Superior temporal gyrus (tissue), 1 donor: ENCODE results near the gene NEDD8.

Source experiments
- DNase-seq: peaks from one replicate; pipeline ENCODE4 v3.0.0-alpha.2; 2016; ENCODE audit errors: extremely low spot score

NEDD8 gene

GRCh38 chr14:24179961-24180796 is 52.0 kb downstream of the NEDD8 start:
- peak; percentile 80 for DNase-seq

DNA sequence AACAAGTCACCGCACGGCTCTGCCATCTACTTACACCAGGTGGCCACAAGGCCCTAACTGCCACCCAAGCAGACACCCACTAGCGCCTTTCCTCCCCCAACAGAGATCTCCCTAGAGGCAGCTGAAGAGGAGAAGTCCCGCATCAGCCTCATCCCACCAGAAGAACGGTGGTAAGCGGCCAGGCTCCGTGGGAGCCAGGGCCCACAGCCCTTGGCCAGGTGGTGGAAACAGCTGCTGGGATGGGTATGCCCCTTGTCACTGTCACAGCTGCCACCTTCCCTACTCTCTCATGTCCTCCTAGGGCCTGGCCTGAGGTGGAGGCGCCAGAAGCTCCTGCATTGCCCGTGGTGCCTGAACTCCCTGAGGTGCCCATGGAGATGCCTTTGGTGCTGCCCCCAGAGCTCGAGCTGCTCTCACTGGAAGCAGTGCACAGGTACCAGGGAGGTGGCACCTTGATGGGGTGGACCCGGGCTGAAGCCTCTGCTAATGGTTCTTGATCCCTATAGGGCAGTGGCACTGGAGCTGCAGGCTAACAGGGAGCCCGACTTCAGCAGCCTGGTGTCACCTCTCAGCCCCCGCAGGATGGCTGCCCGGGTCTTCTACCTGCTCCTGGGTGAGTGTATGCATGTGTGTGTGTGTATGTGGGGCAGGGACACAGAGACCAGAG is 52.7 kb downstream of the NEDD8 start:
- DNase-seq: no peak

DNA sequence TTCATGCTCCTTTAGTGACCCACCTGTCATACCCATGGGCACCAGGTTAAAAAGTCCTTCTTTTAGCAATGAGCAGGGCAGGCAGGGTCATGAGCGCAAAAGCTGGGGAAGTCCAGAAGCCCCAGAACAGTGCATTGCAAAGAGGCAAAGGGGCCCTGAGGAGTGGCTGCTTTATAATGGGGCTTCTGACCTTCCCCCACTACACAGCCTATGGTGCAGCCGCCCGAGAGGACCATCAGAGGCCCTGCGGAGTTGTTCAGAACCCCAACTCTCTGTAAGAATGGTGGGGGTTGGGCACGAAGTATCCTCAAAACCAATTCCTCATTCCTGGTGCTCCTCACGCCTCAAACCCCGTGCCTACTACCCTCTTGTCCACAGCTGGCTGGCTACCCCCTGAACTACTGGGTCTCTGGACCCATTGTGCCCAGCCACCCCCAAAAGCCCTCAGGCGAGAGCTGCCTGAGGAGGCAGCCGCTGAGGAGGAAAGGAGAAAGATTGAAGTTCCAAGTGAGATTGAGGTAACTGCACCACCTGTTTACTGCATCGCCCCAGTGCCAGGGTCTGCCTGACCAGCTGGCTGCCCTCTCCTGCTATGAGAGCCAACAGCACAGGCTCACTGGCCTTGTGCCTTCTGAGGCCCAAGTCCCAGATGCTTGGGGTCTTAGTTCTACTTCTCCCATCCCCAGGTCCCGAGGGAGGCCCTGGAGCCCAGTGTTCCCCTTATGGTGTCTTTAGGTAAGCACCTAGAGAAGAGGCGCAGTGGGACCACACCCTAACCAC is 53.6 kb downstream of the NEDD8 start:
- DNase-seq: no peak

- no peak for DNase-seq
These were observed 54.3 kb downstream of the NEDD8 start for GRCh38 chr14:24177891-24178290.

- no peak for DNase-seq
These were observed 54.9 kb downstream of the NEDD8 start for GRCh38 chr14:24177041-24177825.

DNA sequence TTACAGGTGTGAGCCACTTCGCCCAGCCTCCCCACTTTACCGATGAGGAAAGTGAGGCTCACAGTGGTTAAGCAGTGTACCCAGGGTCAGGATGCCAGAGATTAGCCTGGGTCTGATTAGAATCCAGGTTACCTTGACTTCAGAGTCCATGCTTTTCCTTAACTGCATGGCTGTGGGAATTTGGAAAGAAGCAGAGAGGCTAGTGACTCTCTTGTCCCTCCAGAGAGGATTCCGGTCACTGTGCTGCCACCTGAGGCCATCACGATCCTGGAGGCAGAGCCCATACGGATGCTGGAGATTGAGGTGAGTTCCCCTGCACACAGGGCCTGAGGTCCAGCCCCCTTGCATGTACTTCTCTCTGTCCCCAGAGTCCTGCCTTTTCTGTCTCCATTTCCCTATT is 55.6 kb downstream of the NEDD8 start:
- DNase-seq: no peak

DNA sequence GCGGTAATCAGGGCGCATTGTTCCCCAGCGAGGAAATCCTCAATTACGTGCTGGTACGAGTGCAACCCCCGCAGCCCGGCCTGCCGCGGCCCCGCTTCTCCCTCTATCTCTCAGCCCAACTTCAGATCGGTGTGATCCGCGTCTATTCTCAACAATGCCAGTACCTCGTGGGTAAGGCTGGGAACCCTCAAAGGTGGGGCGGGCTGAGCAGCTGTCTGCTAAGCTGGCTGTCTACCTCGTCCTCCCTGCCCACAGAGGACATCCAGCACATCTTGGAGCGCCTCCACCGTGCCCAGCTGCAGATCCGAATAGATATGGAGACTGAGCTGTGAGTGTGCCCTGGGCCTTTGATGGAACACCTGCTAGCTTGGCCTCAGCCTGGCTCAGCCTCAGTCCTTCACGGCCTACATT is 59.3 kb downstream of the NEDD8 start:
- DNase-seq: peak; percentile 22

DNA sequence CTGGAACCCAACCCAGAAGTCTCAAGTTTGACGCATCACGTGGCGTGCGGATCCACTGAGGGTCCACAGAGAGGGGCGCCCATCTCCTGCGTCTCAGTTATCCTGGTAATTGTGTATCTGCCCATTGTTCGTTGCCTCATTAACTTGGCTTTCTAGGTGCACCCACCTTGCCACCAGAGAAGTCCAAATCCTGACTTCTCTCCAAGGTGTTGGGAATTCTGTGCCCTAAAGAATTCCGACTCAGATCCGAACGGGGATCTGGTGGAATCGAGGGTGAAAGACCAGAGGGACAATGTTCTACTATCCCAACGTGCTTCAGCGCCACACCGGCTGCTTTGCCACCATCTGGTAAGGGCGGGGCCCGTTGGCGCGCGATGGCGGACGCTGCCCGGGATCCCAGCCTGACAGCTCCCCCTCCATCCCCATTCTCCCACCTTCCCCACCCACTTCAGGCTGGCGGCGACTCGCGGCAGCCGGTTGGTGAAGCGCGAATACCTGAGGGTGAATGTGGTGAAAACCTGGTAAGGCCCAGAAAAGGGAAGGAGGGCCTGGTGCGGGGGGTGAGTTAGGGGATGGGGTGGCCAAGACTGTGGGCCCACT is 59.8 kb downstream of the NEDD8 start:
- peak; percentile 20 for DNase-seq

DNA sequence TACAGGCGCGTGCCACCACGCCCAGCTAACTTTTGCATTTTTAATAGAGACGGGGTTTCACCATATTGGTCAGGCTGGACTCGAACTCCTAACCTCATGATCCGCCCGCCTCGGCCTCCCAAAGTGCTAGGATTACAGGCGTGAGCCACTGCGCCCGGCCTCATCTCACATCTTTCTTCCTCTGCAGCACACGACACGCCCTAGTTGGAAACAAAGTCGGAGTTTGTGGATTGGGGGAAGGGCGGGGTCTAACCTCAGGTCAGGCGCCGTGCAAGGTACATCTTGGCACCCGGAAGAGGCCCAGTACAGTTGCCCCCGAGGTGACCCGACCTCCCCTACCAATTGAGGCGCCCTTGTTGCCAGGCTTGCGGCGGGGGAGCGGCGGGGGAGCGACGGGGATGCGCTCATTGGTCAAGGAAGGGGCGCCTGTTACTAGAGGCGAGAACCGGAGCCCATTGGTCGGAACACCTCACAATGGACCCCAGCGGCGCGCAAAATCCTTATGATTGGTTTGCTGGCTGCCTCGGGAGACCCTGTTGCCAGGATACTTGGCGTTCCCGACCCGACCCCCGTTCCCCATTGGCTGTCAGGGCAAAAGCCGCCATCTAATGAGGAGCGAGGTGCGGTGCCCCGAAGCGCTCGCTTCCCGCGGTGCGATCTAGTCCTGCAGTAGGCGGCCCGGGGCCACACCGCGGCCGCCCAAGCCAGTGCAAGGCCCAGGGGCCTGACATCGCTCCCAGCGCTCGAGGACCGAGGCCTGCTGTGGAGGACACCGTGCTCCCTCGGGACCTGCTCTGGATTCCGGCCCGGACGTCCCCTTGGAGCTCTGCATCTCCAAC is 60.5 kb downstream of the NEDD8 start, which contains the start of gene REC8:
REC8 (plus strand) TSS at position 659 of the 839 bp plus-strand sequence. CDS start 473 bp downstream, outside the sequence.
- peak; percentile 94 for DNase-seq

- DNase-seq: no peak
These were observed 64.6 kb downstream of the NEDD8 start for GRCh38 chr14:24167469-24168114.
